Daoy (cell line): Measurements from ENCODE around the gene EAPP. TPM values are rescaled to one million over a fixed set of nuclear protein-coding genes. Genes with fewer than 3 reads are reported as not detected.
"Not testable (repeated sequence)": the region's sequence is repeated elsewhere in the genome, so short reads cannot be mapped to it uniquely, and the experiment has no call there.

Experiments used
- DNase-seq: peaks from one replicate; pipeline ENCODE4 v3.0.0-alpha.2; 2015; ENCODE audit warnings: low read depth
- total RNA-seq: library from RNA; depleted of rRNA; stranded (reverse); fragments of >200 nt; shearing (Covaris generic); gene quantifications from 2 replicates; pipeline ENCODE4 v1.2.3, GENCODE V29; 2014; rRNA removed

Gene EAPP
- 73.8 and 112 TPM in 2 replicates for total RNA-seq

GRCh38 chr14:34539407-34540180 lies at the start of gene EAPP:
EAPP (minus strand) TSS chr14:34539701; CDS start chr14:34539628, 73 bp downstream.
- DNase-seq = peak; percentile 99

GRCh38 chr14:34583525-34583924 lies 44.0 kb upstream of the EAPP start:
- DNase-seq = no peak

- no peak for DNase-seq
Observed at GRCh38 chr14:34582117-34582680, 42.7 kb upstream of the EAPP start.

- no peak for DNase-seq
Observed at GRCh38 chr14:34580381-34580780, 40.9 kb upstream of the EAPP start.

- no peak for DNase-seq
Observed at GRCh38 chr14:34571771-34572170, 32.3 kb upstream of the EAPP start.

- DNase-seq = no peak
Observed at GRCh38 chr14:34569750-34570149, 30.2 kb upstream of the EAPP start.

GRCh38 chr14:34568803-34569202 lies 29.3 kb upstream of the EAPP start:
- no peak for DNase-seq

- DNase-seq = no peak
Observed at GRCh38 chr14:34562776-34563150, 23.3 kb upstream of the EAPP start.

- DNase-seq = not testable (repeated sequence)
Observed at GRCh38 chr14:34562037-34562775, 22.7 kb upstream of the EAPP start.

- DNase-seq = not testable (repeated sequence)
Observed at GRCh38 chr14:34556498-34556829, 17.0 kb upstream of the EAPP start.

- not testable (repeated sequence) for DNase-seq
Observed at GRCh38 chr14:34555583-34556497, 16.3 kb upstream of the EAPP start.

GRCh38 chr14:34554540-34555250 lies 15.2 kb upstream of the EAPP start:
- DNase-seq = peak; percentile 85

GRCh38 chr14:34549276-34549966 lies 9.9 kb upstream of the EAPP start:
- DNase-seq = not testable (repeated sequence)

GRCh38 chr14:34548472-34548981 lies 9.0 kb upstream of the EAPP start:
- DNase-seq = no peak

- DNase-seq = not testable (repeated sequence)
Observed at GRCh38 chr14:34547136-34547520, 7.6 kb upstream of the EAPP start.

GRCh38 chr14:34546272-34547135 lies 7.0 kb upstream of the EAPP start:
- not testable (repeated sequence) for DNase-seq

- not testable (repeated sequence) for DNase-seq
Observed at GRCh38 chr14:34540181-34541059, 919 bp upstream of the EAPP start.

GRCh38 chr14:34538871-34539406 lies 562 bp downstream of the EAPP start:
- DNase-seq = no peak
